Neural progenitor cell (in vitro differentiated cells): ENCODE data around the gene ETAA1. TPM values are rescaled to one million over a fixed set of nuclear protein-coding genes. Genes with fewer than 3 reads are reported as not detected.

ENCODE experiments used
- DNase-seq: peaks from one replicate; pipeline ENCODE4 v3.0.0-alpha.2; 2016; ENCODE audit warnings: low spot score
- H2AFZ ChIP-seq: fragments of 200-600 bp; sonication (generic); replicated peaks from 2 replicates; pipeline ENCODE4 v1.6.1; 2016; ENCODE audit warnings: antibody characterized with exemption
- H3F3A ChIP-seq: fragments of 200-600 bp; sonication (generic); 2 replicates; pipeline ENCODE4 v1.6.1; 2016; ENCODE audit warnings: antibody characterized with exemption, low read depth
- H3K27ac ChIP-seq: fragments of 200-600 bp; sonication (generic); 2 replicates; pipeline ENCODE4 v1.5.1; 2016; ENCODE audit warnings: mild to moderate bottlenecking
- H3K27me3 ChIP-seq: fragments of 200-600 bp; sonication (generic); 2 replicates; pipeline ENCODE4 v1.6.1; 2016; ENCODE audit warnings: mild to moderate bottlenecking, moderate library complexity
- H3K36me3 ChIP-seq: fragments of 200-600 bp; sonication (generic); 2 replicates; pipeline ENCODE4 v1.5.1; 2016
- H3K4me1 ChIP-seq: fragments of 200-600 bp; sonication (generic); 2 replicates; pipeline ENCODE4 v1.6.1; 2016; ENCODE audit warnings: mixed run types
- H3K4me2 ChIP-seq: fragments of 200-600 bp; sonication (generic); 2 replicates; pipeline ENCODE4 v1.6.1; 2016
- H3K4me3 ChIP-seq: fragments of 200-600 bp; sonication (generic); 2 replicates; pipeline ENCODE4 v1.5.1; 2016
- H3K79me2 ChIP-seq: fragments of 200-600 bp; sonication (generic); 2 replicates; pipeline ENCODE4 v1.6.1; 2016; ENCODE audit warnings: low read depth
- H3K9ac ChIP-seq: fragments of 200-600 bp; sonication (generic); 2 replicates; pipeline ENCODE4 v1.6.1; 2016
- H3K9me3 ChIP-seq: fragments of 200-600 bp; sonication (generic); 2 replicates; pipeline ENCODE4 v1.5.1; 2016; ENCODE audit warnings: low read depth
- H4K20me1 ChIP-seq: fragments of 200-600 bp; sonication (generic); 2 replicates; pipeline ENCODE4 v1.6.1; 2016; ENCODE audit warnings: low read depth
- H3K27ac Mint-ChIP-seq: 3 replicates; pipeline ENCODE4 v1.8.0; 2021; ENCODE audit warnings: mixed read lengths
- H3K27me3 Mint-ChIP-seq: 2 replicates; pipeline ENCODE4 v1.8.0; 2022; ENCODE audit warnings: low read depth, mild to moderate bottlenecking, inconsistent platforms, moderate library complexity, mixed read lengths; ENCODE audit not compliant: insufficient read depth
- H3K36me3 Mint-ChIP-seq: 3 replicates; pipeline ENCODE4 v1.8.0; 2021; ENCODE audit warnings: mixed read lengths
- H3K4me1 Mint-ChIP-seq: 3 replicates; pipeline ENCODE4 v1.8.0; 2021; ENCODE audit warnings: mixed read lengths
- H3K4me3 Mint-ChIP-seq: 3 replicates; pipeline ENCODE4 v1.8.0; 2021; ENCODE audit warnings: mild to moderate bottlenecking, moderate library complexity, mixed read lengths
- H3K9me3 Mint-ChIP-seq: 3 replicates; pipeline ENCODE4 v1.8.0; 2020; ENCODE audit warnings: mixed read lengths
- EZH2 ChIP-seq: fragments of 200-600 bp; sonication (generic); IDR thresholded peaks from 2 replicates; pipeline ENCODE4 v1.6.1; 2017; ENCODE audit warnings: antibody characterized with exemption, mild to moderate bottlenecking, moderate library complexity
- EZH2phosphoT487 ChIP-seq: fragments of 200-600 bp; sonication (generic); IDR thresholded peaks from 2 replicates; pipeline ENCODE4 v1.6.1; 2017; ENCODE audit warnings: antibody characterized with exemption
- total RNA-seq: library from RNA; depleted of rRNA; stranded (reverse); fragments of >200 nt; gene quantifications from 2 replicates; pipeline ENCODE4 v1.2.3, GENCODE V29; 2015; ENCODE audit warnings: low replicate concordance
- TF ChIP-seq, protein P1 (sequence below): fragments of 200-600 bp; sonication (generic); IDR thresholded peaks from 2 replicates; pipeline ENCODE4 v1.5.1; 2017; ENCODE audit warnings: antibody characterized with exemption, mild to moderate bottlenecking

ETAA1 gene
- total RNA-seq, 1 donor from 2014 or later: 77.0 TPM

DNA sequence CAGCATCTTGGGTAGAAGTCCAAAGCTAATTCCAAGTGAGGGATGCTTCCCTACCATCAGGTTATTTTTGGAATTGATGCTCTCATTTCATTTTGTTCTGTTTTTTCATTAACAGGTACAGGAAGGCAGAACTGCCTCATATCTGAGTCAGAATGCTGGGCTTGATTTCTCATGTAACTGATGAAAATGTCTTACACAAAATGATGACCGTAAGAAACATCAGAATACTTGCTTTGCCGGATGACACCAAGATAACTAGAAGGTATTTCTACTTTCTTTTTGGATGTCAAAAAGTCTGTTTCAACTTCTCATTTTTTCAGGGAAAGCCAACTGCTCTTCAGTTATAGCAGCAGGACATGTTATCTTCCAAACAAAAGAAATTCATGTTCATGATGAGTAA, 62.6 kb downstream of the ETAA1 start:
- H2AFZ ChIP-seq: no peak overlapping the region
- H3K27ac Mint-ChIP-seq: no peak overlapping the region
- no peak for TF ChIP-seq EZH2
- TF ChIP-seq, protein P1, sequence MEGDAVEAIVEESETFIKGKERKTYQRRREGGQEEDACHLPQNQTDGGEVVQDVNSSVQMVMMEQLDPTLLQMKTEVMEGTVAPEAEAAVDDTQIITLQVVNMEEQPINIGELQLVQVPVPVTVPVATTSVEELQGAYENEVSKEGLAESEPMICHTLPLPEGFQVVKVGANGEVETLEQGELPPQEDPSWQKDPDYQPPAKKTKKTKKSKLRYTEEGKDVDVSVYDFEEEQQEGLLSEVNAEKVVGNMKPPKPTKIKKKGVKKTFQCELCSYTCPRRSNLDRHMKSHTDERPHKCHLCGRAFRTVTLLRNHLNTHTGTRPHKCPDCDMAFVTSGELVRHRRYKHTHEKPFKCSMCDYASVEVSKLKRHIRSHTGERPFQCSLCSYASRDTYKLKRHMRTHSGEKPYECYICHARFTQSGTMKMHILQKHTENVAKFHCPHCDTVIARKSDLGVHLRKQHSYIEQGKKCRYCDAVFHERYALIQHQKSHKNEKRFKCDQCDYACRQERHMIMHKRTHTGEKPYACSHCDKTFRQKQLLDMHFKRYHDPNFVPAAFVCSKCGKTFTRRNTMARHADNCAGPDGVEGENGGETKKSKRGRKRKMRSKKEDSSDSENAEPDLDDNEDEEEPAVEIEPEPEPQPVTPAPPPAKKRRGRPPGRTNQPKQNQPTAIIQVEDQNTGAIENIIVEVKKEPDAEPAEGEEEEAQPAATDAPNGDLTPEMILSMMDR: no peak
- no peak for TF ChIP-seq EZH2phosphoT487

More for the DNA sequence above, 62.6 kb downstream of the ETAA1 start:
- Mint-ChIP-seq H3K4me3 (no peak overlapping the region), H3K9me3 (no peaks in the 10 kb centered on the region), H3K27me3 (no peaks in the 10 kb centered on the region), H3K36me3 (no peaks in the 10 kb centered on the region), H3K4me1 (no peaks in the 10 kb centered on the region)
- Histone ChIP-seq H4K20me1 (no peaks in the 10 kb centered on the region), H3K4me3 (no peak overlapping the region), H3K9me3 (no peaks in the 10 kb centered on the region), H3K27ac (no peak overlapping the region), H3K9ac (no peak overlapping the region), H3K36me3 (no peaks in the 10 kb centered on the region), H3F3A (no peaks in the 10 kb centered on the region), H3K79me2 (no peaks in the 10 kb centered on the region), H3K4me2 (no peak overlapping the region), H3K27me3 (no peaks in the 10 kb centered on the region), H3K4me1 (no peaks in the 10 kb centered on the region)
- no peak for DNase-seq
